IMR-90 (cell line): ENCODE data around the gene ZNF280C.

Experiments used
- BHLHE40 ChIP-seq: fragments of 150-350 bp; IDR thresholded peaks from 2 replicates; pipeline ENCODE4 v1.6.1; 2016; ENCODE audit warnings: mild to moderate bottlenecking, low read depth, low read length
- CEBPB ChIP-seq: IDR thresholded peaks from 2 replicates; pipeline ENCODE4 v1.6.1; 2012; ENCODE audit warnings: low read depth, low read length, improper control_type of control experiment
- CHD1 ChIP-seq: IDR thresholded peaks from 2 replicates; pipeline ENCODE4 v1.6.1; 2012; ENCODE audit warnings: low read depth, low read length, improper control_type of control experiment
- ELK1 ChIP-seq: fragments of 150-350 bp; IDR thresholded peaks from 2 replicates; pipeline ENCODE4 v1.6.1; 2016; ENCODE audit warnings: low read depth, mild to moderate bottlenecking, low read length, moderate library complexity, borderline replicate concordance
- FOS ChIP-seq: fragments of 150-350 bp; IDR thresholded peaks from 2 replicates; pipeline ENCODE4 v1.6.1; 2016; ENCODE audit warnings: low read depth, low read length
- MAZ ChIP-seq: IDR thresholded peaks from 2 replicates; pipeline ENCODE4 v1.6.1; 2012; ENCODE audit warnings: low read depth, mild to moderate bottlenecking, low read length, improper control_type of control experiment, moderate library complexity, borderline replicate concordance
- MXI1 ChIP-seq: IDR thresholded peaks from 2 replicates; pipeline ENCODE4 v1.6.1; 2012; ENCODE audit warnings: low read depth, mild to moderate bottlenecking, low read length, moderate library complexity, borderline replicate concordance
- POLR2A ChIP-seq: IDR thresholded peaks from 2 replicates; pipeline ENCODE4 v1.6.1; 2012; ENCODE audit warnings: mild to moderate bottlenecking, low read depth, low read length
- RAD21 ChIP-seq: IDR thresholded peaks from 2 replicates; pipeline ENCODE4 v1.6.1; 2012; ENCODE audit warnings: low read length, improper control_type of control experiment
- RFX5 ChIP-seq: IDR thresholded peaks from 2 replicates; pipeline ENCODE4 v1.8.0; 2012; ENCODE audit warnings: low read depth, mild to moderate bottlenecking, low read length, moderate library complexity
- SMC3 ChIP-seq: fragments of 150-350 bp; IDR thresholded peaks from 2 replicates; pipeline ENCODE4 v1.6.1; 2016; ENCODE audit warnings: low read depth, mild to moderate bottlenecking, antibody characterized with exemption, low read length, moderate library complexity
- USF2 ChIP-seq: fragments of 150-350 bp; IDR thresholded peaks from 2 replicates; pipeline ENCODE4 v1.6.1; 2017; ENCODE audit warnings: mild to moderate bottlenecking, antibody characterized with exemption, low read length, low read depth
- TF ChIP-seq, protein P1 (sequence below): conservative IDR thresholded peaks from 2 replicates; pipeline ENCODE4 v1.5.1; 2012; ENCODE audit warnings: mild to moderate bottlenecking, low read depth, low read length, improper control_type of control experiment

DNA sequence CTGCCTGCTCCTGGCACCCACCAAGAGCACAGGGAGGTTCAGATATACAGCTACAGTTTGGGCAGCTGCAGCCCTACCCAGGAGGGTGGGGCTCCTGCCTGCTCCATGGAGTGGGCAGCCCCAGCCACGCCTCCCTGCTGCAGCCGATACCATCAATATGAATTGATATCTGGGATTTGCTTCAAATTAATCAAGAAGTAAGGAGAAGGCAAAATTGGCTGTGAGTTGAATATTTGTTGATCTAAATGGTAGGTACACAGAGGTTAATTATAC is 31.2 kb upstream of the ZNF280C start:
- TF ChIP-seq, protein P1, sequence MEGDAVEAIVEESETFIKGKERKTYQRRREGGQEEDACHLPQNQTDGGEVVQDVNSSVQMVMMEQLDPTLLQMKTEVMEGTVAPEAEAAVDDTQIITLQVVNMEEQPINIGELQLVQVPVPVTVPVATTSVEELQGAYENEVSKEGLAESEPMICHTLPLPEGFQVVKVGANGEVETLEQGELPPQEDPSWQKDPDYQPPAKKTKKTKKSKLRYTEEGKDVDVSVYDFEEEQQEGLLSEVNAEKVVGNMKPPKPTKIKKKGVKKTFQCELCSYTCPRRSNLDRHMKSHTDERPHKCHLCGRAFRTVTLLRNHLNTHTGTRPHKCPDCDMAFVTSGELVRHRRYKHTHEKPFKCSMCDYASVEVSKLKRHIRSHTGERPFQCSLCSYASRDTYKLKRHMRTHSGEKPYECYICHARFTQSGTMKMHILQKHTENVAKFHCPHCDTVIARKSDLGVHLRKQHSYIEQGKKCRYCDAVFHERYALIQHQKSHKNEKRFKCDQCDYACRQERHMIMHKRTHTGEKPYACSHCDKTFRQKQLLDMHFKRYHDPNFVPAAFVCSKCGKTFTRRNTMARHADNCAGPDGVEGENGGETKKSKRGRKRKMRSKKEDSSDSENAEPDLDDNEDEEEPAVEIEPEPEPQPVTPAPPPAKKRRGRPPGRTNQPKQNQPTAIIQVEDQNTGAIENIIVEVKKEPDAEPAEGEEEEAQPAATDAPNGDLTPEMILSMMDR, result no peak
- no peak for TF ChIP-seq SMC3
- no peak for TF ChIP-seq POLR2A
- TF ChIP-seq BHLHE40, result no peak
- TF ChIP-seq USF2, result no peak
- no peak for TF ChIP-seq MXI1
- TF ChIP-seq RAD21, result no peak
- no peak for TF ChIP-seq CHD1
- TF ChIP-seq RFX5, result no peak
- no peak for TF ChIP-seq FOS
- TF ChIP-seq MAZ, result no peak
- no peak for TF ChIP-seq ELK1
- TF ChIP-seq CEBPB, result no peak
